Ammon's horn (tissue), 1 donor: ENCODE measurements around the gene RBM17.
A peak's percentile ranks its signal among the peaks of the same experiment; 100 is the strongest.
"Not testable (repeated sequence)": the region's sequence is repeated elsewhere in the genome, so short reads cannot be mapped to it uniquely, and the experiment has no call there.

Experiments used
- DNase-seq: peaks from one replicate; pipeline ENCODE4 v3.0.0-alpha.2; 2016; ENCODE audit warnings: low spot score

RBM17 gene

DNA sequence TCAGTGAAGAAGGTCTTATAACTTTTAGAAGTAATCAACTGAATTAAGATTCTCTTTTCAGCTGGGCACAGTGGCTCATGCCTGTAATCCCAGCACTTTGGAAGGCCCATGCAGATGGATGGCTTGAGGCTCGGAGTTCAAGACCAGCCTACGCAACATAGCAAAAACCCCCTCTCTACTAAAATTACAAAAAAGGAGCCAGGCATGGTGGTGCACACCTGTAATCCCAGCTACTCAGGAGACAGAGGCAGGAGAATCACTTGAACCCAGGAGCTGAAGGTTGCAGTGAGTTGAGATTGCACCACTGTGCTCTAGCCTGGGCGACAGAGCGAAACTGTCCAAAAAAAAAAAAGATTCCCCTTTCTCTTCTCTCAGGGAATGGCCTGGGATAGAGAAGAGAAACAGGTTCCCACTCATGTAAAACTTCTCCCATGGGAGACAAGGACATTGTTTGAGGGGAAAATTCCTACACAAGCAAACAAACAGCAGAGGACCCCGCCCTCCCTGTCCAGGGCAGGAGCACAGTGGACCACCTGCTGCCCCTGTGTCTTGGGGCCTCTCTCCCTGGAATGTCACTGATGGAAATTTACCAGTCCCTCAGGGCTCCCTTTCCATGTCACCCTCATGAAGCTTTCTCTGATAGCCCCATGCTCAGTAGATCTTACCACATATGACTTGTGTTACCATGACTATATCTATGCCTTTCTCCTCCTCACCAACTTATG lies 32.3 kb upstream of the RBM17 start:
- DNase-seq: no peak

DNA sequence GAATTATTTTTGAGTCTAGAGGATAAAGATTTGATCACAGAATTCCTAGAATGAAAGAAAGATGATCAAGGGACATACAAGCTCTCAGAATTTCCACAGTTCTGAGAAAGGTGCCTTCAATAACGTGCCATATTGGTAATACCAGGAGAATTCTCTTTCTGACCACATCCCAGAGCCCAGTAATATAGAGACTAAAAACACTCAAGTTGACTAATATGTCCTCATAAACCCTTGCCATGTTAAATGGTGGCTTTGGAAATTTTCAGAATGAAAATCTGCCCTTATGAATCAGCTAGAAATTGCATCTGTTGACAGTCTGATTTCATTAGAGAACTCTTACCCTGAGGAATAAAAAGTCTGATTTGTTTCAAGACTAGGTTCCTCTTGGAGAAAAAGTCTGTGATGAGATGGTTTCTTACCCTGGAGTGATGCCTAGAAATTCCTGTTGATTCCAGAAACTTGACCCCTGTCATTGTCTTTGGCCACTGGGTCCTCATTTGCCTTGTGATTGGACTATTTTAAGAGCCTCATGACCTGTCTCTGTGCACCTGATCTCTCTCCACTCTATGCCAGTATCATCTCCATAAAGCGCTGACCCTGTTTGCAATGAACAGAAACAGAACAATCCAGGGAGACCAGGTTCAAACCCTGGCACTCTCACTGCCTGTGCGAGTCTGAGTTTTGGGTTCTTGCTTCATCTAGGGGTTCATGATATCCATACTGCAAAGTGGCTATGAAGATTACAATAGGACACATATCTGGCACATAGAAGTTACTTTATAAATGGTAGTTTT lies 30.0 kb upstream of the RBM17 start:
- no peak for DNase-seq

DNA sequence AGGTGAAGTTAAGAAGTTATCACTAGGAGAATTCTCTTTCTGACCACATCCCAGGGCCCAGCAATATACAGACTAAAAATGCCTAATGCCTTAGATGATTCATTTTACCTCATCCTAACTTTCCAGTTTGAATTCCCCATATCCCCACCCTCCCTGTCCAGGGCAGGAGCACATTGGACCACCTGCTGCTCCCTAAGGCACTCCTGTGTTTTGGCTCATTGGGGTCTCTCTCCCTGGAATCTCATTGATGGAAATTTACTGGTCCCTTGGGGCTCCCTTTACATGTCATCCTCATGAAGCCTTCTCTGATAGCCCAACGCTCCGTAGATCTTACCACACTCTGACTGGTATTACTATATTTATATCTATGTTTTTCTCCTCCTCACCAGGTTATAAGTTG lies 29.3 kb upstream of the RBM17 start:
- DNase-seq: no peak

DNA sequence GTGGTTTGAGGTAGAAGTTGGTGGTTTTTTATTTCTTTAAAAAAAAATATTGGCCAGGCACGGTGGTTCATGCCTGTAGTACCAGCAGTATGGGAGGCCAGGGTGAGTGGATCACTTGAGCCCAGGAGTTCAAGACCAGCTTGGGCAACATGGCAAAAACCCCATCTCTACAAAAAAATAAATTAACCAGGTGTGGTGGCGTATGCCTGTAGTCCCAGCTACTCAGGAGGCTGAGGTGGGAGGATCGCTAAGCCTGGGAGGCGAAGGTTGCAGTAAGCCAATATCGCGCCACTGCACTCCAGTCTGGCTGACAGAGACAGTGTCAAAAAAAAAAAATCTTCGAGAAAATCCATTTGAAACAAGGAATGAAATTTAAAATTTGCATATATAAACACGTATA lies 27.8 kb upstream of the RBM17 start:
- DNase-seq: no peak

DNA sequence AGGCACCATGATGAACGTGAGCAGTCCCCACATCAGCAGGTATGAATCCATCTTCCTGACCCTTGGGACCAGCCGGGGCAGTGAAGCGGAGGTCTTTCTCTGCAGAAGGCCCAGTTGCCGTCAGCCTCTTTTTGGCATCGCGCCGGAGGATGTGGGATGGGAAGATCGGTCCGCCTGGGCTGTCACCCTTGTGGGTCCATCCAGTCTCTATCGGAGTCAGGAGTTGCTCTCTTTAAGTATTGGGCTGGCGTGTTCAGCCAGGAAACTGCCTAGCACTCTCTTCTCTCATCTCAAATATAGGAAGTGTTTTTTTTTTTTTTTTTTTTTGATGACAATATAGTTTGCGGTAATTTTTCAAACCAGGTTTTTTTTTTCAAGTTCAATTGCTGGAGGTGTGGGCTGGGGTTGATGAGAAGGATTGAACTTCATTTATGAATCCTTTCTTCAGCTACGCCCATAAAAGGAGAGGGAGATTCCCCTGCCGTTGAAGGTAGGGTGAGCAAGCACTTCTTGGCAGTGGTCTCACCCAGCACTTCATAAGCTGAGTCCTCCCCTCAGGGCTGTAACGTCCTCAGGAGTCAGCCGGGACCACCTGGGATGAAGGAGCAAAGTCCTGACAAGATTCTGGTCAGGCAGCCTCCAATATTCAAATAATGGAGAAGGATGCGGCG lies 26.6 kb upstream of the RBM17 start, which contains the start of gene IL2RA:
TSS of gene IL2RA (minus strand) at position 267 of the 671 bp plus-strand sequence. CDS start at position 51, 216 bp downstream.
- DNase-seq: no peak

DNA sequence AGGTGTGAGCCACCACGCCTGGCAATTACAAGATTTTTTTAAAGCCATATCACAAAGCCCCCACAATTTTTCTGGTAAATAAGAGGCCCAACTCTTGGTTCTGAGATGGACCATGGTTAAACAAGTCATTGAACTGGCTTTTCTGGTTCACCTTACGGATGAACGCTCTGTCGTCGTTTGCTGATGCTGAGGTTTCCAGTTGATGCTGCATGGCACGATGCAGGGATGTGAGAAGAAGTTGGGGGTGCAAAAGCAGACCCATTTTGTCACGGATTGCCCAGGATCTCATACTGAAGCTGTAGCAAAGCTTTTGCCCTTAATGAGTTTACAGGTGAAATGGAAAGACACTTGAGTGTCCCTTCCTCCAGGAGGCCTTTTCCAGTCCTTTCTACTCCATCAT lies 24.7 kb upstream of the RBM17 start:
- no peak for DNase-seq

DNA sequence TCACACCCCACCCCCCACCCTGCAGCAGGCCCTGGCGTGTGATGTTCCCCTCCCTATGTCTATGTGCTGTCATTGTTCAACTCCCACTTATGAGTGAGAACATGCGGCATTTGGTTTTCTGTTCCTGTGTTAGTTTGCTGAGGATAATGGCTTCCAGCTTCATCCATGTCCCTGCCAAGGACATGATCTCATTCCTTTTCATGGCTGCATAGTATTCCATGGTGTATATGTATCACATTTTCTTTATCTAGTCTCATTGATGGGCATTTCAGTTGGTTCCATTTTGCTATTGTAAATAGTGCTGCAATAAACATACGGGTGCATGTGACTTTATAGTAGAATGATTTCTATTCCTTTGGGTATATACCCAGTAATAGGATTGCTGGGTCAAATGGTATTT lies 24.1 kb upstream of the RBM17 start:
- not testable (repeated sequence) for DNase-seq

DNA sequence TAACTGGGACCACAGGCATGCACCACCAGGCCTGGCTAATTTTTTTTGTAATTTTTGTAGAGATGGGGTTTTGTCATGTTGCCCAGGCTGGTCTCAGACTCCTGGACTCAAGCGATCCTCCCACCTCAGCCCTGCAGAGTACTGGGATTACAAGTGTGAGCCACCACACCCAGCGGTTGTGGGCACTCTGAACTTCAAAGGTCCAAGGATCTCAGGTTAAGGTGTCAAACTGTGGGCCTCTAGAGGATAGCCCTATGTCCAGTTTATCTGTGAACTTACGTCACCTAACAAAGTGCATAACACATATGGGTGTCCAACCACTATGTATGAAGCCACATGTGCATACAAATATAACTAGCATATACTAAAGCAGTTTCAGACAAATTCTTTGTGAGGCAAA lies 23.4 kb upstream of the RBM17 start:
- DNase-seq: no peak

DNA sequence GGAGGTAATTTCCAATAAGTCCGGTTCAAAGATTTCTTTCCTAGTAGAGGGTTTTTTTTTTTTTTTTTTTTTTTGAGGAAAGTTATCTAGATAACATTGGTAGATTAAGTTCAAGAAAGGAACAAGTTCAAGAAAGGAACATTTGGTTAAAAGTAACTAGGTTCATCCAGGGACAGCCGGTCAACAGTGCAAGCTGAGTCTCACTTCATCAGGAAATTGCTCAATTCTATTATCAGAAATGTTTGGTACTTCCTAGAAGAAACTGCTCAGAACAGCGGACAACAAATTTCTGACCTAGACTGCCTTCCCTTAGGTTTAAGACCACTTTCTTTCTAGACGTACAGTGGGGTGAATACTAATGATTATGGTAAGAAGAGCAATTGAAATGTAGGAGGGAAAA lies 23.0 kb upstream of the RBM17 start:
- peak; percentile 34 for DNase-seq

DNA sequence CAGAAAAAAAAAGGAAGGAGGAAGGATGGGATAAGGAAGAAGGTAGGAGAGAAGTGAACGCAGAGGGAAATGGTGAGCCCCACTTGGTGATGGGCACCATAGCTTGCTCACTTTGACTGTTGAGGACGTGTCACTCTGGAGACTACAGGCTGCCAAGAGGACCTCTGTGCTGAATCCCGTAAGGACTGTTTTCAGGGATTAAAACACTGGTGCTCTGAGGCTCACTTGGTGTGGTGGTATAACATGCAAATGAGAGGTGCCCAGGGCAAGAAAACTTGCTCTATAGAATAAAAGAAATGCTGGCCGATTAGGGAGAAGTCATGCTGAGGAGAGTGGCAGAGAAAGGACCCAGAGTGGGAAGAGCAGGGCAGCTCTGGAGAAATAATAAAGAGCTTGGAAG lies 21.4 kb upstream of the RBM17 start:
- DNase-seq: no peak

DNA sequence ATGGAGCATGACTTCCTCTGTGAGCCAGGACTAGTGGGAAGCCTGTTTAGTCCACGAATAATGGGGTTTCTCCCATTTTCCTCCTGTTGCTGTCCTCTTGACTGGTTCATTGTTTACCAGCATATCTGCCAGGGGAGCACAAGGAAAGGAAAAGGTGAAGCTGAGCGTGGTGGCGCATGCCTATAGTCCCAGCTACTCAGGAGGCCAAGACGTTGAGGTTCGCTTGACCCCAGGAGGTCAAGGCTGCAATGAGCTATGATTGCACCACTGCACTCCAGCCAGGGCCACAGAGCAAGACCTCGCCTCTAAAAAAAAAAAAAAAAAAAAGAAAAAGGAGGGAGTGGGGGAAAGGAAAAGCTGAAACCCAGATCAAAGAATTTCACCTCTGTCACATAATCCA lies 20.8 kb upstream of the RBM17 start:
- DNase-seq: no peak

DNA sequence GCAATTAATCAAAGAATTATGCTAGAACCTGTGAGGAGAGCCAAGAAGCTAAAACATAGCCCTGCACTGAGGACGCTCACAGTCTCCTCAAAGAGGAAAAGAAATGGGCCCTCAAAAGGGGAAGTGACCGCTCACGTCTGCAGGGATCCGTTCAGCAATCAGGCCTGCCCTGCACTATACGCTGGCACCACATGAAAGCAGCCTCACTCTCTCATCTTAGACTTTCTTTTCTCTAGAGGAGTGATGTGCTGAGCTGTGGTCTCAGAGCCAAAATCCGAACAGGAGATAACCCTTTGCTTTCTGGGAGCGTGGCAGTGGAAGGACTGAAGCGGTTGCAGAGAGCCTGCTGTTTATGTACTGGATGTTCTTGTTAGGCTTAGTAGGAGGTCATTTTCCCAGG lies 20.4 kb upstream of the RBM17 start:
- DNase-seq: peak; percentile 56

DNA sequence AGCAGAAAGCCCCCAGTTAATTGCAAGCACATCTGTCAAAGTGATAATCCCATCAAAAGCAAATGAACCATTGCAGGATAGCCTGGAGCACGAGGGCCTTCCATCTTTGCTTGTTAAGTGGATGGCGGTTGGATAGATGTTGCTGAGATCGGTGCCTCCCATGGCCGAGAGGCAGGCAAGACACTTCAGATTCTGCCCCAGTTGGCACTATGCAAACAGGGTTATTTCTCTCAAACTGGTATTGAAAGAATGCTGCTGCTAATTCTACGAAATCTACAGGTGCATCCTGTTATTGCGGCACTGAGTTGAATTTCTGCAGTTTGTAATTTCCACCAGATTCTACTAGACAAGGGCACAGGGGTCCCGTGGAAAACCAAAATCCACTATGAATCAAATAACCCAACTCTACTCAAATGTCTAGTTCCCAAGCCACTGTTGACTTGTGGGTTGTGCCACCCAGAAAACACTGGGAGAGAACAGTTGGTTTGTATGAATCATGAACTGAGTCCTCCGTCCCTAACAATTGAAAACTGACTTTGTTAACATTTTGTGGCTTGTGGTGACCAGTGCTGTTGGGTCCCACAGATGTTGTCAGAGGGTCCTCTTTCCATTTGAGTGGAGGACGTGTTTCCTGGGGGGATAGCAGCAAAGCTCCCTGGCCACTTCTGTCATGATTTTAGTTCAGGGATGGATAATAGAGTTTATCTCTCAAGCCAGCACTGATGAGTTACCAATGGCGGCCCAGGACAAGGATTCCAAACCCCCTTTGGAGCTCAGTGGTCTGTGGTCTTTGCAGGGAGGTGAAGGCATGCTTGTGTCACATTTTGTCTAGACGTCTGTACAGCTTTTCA lies 19.5 kb upstream of the RBM17 start:
- DNase-seq: no peak

DNA sequence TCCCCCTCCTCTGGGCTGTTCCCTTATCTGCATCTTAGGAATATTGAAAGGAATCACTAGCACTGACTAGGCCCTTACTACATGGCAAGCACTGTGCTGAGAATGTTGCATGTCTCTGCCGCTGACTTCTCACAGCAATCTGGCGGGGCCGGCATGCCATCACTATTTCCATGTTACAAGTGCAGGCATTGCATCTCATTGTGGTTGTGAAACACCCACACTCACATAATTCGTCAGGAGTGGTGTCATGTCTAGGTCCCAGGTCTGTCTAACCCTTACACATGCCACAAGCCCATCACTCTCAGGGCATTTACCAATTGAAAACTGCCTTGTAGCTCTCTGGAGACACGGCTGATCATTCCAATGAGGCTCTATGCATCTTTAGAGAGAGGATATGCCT lies 18.2 kb upstream of the RBM17 start:
- DNase-seq: no peak

DNA sequence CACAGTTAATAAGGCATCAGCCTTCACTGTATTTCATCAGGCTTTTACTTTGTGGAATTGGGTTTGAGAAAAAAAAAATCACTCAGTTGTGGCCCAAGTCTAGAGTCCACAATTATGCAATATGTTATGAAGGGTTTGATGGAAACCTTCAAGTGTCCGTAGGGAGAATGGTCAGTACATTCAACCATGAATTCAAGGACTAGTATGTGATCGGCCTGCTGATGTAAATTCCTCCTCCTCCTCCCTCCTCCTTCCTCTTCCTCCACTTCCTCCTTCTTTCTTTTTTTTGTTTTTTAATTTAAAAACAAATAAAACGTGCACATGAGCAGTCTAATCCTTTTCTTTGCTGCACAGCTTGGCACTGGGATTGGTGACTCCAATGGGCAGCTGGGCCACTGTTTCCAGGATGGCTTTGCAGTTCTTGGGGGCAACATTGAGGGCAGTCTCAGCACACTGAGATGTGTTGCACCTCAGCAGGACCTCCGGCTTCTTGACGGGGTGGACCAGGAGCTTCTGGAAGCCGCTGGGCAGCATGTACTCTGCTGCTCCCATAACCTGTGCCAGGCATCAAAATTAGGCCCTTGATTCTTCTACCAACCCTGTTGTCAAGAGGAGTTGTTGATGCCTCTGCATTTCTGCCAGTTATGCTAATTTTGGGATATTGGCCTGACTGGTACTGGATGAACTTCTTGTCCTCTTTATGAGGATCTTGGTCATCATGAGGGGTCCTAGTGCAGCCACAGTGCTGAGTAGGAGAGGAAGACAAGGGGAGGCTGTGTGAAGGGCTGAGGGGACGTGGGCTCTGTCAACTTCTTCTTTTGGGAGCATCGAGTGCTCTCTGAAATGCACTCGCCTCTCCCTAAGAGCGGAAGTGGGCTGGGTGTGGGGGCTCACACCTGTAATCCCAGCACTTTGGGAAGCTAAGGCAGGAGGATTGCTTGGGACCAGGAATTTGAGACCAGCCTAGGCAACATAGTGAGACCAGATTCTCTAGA lies 17.4 kb upstream of the RBM17 start:
- no peak for DNase-seq

DNA sequence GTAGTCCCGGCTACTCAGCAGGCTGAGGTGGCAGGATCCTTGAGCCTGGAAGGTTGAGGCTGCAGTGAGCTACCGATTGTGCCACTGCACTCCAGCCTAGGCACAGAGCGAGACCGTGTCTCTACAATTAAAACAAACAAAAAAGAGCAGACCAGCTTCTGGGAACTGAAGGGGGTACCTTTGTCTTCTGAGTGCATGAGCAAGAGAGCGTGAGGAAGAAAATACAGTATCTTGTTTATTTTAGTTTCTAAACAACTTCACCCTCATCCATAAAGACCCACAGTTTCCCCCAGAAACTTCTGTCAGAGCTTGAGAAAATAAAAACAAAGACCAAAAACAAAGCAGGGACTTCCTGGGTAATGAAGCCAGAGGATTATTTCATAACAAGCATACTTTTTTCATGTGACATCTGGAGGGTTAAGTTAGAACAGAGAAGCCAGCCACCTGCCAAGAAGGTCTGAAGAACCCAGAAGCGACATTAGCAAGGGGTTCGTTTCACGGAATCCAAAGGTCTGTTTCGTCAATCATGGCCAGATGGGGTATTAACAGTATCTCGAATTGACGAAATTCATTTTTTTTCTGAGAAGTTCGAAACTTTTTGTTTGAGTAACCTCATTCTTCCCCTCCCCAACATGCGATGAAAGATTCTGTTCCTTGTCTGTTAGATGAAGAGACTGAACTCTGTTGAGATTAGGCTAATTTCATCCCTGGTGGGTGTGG lies 16.5 kb upstream of the RBM17 start:
- DNase-seq: no peak

DNA sequence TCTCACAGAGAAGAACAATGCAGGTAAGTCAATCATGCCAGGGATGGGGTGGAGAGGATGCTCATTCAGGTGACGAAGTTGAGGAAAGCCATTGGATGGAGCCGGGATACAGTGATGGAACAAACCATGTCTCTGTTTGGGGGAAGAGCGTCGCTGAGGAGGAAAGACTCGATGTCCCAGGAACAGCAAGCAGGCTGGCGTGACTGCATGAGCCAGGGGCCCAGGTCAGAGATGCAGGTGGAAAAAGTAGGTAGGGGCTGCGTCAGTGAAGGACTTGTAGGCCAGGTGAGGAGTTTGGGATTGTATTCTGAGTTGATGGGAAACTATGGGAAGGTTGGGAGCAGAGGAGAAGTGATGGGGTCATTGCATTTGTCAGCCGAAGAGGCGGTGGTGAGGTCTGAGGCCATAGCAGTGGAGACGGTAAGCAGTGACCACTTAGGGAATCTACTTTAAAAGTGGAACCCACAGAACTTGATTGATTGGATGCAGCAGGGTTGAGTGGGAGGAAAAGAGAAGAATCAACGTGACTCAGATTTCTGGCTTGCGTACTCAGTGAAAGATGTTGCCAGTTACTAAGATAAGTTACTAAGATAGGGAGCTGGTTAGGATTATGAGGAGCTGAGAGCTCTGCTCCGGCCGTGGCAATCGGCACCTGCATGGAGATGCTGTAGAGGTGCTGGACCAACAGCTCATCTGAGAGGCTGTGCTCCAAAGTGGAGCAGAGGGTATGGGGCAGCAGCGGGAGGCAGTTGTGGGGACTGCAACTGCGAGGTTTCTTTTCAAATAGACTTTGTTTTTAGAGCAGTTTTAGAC lies 14.1 kb upstream of the RBM17 start:
- DNase-seq: no peak

DNA sequence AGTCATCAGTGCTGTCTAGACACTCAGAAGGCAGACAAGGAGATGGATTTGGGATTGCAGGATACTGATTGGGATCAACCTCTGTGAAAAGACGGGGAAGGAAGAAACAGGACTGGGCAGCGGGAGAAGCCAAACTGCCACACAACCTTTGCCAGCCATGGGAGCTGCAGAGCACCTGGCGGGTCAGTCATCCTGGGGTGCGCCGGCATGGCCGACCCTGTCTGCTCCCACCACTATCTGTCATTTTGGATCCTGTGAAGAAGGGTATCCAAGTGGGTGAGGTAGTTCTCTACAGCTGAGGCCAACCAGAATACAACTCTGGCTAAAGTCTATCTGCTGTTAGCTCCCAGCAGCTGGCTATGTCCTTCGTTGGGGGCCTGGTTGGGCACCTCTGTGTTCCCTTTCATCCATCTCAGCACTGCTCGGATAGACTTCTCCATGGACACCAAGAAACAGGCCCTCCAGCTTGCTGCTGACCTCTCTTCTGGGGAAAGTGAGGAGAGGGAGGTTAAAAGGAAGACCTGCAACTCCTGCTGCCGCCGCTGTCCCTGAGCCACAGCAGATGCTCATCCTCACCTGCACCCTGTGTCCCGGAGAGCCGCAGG lies 11.7 kb upstream of the RBM17 start:
- DNase-seq: no peak

DNA sequence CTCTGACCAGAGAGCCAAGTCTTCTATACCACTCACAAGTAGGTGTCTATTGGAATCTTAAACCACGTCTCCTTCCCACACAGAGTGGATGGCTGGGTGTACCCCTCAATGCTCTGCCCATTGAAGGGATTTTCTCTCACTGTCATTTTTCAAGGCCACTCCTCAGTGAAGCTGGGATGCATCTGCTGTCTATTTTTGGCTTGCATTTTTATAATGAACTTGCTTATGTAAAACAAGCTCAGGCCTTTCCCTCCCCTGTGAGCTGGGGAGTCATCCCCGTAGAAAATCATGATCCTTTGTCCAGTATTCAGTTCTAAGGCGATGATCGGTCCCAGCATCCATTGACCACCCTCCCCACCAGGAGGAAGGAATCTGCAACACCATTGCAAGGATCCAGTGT lies 9.8 kb upstream of the RBM17 start:
- no peak for DNase-seq
